NCI-H1105 (cell line): ENCODE measurements around the gene PPP1R3D.
"Not testable (repeated sequence)": the region's sequence is repeated elsewhere in the genome, so short reads cannot be mapped to it uniquely, and the experiment has no call there.

Experiments
- DNase-seq: peaks from one replicate; lab custom pipeline; 2025; lab: John Stamatoyannopoulos, UW

Gene PPP1R3D

GRCh38 chr20:59920944-59921343 is 19.2 kb downstream of the PPP1R3D start:
- DNase-seq: no peak

DNA sequence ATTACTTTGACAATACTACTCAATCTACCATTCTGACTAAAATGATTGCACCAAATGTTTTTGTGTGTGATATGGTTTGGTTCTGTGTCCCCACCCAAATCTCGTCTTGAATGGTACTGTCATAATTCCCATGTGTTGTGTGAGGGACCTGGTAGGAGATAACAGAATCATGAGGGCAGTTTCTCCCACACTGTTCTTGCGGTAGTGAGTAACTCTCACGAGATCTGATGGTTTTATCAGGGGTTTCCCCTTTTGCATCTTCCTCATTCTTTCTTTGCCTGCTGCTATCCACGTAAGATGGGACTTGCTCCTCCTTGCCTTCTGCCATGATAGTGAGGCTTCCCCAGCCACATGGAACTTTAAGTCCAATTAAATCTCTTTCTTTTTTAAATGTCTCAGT is 27.5 kb downstream of the PPP1R3D start:
- DNase-seq: no peak

DNA sequence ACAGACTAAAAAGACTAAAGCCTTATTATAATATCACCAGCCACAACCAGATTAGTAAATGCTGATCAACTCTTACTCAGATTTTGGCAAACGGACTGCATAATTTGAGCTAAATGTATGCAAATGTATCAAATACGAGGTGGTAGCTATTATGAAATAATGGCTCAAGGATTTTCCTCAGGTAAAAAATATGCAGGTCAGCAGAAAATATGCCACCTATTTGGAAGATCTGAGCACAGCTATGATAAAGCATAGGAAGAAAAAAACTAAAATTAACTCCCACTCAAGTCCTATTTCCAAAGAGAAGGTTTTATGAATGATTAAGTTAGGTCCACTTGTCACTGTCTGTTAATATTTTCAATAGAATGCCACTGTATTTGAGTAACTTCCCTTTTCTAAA is 29.1 kb downstream of the PPP1R3D start:
- DNase-seq: no peak

DNA sequence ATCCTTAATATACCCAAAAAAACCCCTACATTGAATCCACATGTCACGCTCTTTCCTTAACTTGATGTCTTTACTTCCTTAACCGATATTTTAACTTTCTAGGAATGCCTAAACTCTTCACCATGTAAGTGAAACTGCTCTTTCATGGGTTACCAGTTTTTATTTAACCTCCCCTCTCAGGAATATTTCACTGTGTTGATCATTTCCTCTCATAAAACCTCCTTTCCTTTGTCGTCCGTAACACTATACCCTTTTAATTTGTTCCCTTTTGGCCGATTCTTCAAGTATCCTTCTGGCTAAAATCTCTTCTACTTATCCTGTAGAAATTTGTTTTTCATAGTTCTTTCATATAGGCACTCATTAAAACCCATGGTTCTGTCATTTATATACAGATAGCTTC is 31.2 kb downstream of the PPP1R3D start:
- no peak for DNase-seq

- DNase-seq: no peak
Observed at GRCh38 chr20:59903621-59904020, 36.5 kb downstream of the PPP1R3D start.

- no peak for DNase-seq
Observed at GRCh38 chr20:59902470-59902869, 37.6 kb downstream of the PPP1R3D start.

GRCh38 chr20:59895908-59896307 is 44.2 kb downstream of the PPP1R3D start:
- no peak for DNase-seq

DNA sequence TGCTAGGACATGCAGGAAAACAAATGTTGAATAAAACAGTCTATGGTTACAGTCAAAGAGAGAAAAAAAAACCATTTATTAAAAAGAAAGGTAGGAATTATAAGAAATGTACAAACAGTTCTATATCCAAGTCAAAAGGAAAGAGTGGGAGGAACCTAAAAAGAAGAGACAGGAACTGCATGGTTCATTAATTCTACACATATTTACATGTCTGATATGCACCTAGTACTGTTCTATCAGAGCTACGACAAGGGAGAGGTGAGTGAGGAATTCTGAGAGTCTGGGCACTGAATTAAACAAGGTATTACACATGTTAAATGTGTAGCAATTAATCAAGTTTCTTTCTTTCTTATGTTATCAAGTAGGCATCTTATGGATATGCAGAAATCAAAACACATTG is 48.5 kb downstream of the PPP1R3D start:
- no peak for DNase-seq

GRCh38 chr20:59890035-59890434 is 50.1 kb downstream of the PPP1R3D start:
- not testable (repeated sequence) for DNase-seq

GRCh38 chr20:59888050-59888449 is 52.1 kb downstream of the PPP1R3D start:
- no peak for DNase-seq
